ENCODE data around the gene NCOA1. TPM values are rescaled to one million over a fixed set of nuclear protein-coding genes. Genes with fewer than 3 reads are reported as not detected.
"Not testable (repeated sequence)": the region's sequence is repeated elsewhere in the genome, so short reads cannot be mapped to it uniquely, and the experiment has no call there.

NCOA1 gene
- total RNA-seq, 2 donors from 2014 or later = 34.9 to 58.3 TPM

GRCh38 chr2:24521975-24522639 lies 31.1 kb downstream of the NCOA1 start:
- Histone ChIP-seq H3K4me3 (no peak overlapping the region), H3K36me3 (no peaks in the 10 kb centered on the region), H3K9me3 (no peaks in the 10 kb centered on the region), H3K27ac (no peak overlapping the region), H3K27me3 (replicated peaks; ENCODE audit: insufficient read depth) (no peaks in the 10 kb centered on the region), H3K4me1 (ENCODE audit: control insufficient read depth in 1 of 2, low read depth in 2 of 2) (peaks cover 10 to 14% of the 10 kb centered on the region in 2 donors)
- no peak for ATAC-seq (ENCODE audit: insufficient number of reproducible peaks, low FRiP score, low read depth)
- TF ChIP-seq CTCF (IDR thresholded peaks at IDR 0.05) = no peak
- no peak for DNase-seq (ENCODE audit: low spot score)

- Histone ChIP-seq H3K27ac (no peak overlapping the region), H3K27me3 (replicated peaks; ENCODE audit: insufficient read depth) (no peaks in the 10 kb centered on the region), H3K4me3 (no peak overlapping the region), H3K36me3 (no peaks in the 10 kb centered on the region), H3K9me3 (no peaks in the 10 kb centered on the region), H3K4me1 (ENCODE audit: control insufficient read depth in 1 of 2, low read depth in 2 of 2) (peaks cover 0 to 4% of the 10 kb centered on the region in 2 donors)
- no peak for TF ChIP-seq CTCF (IDR thresholded peaks at IDR 0.05)
- DNase-seq (ENCODE audit: low spot score) (no peak), ATAC-seq (ENCODE audit: insufficient number of reproducible peaks, low FRiP score, low read depth) (no peak)
Measured at GRCh38 chr2:24527536-24527935, 36.5 kb downstream of the NCOA1 start.

GRCh38 chr2:24530796-24531195 lies 39.7 kb downstream of the NCOA1 start:
- Histone ChIP-seq H3K36me3 (no peaks in the 10 kb centered on the region), H3K27ac (no peak overlapping the region), H3K9me3 (no peaks in the 10 kb centered on the region), H3K27me3 (replicated peaks; ENCODE audit: insufficient read depth) (no peaks in the 10 kb centered on the region), H3K4me3 (no peak overlapping the region), H3K4me1 (ENCODE audit: control insufficient read depth in 1 of 2, low read depth in 2 of 2) (peaks cover 0 to 4% of the 10 kb centered on the region in 2 donors)
- TF ChIP-seq CTCF (IDR thresholded peaks at IDR 0.05) = no peak
- no peak for ATAC-seq (ENCODE audit: insufficient number of reproducible peaks, low FRiP score, low read depth)
- DNase-seq (ENCODE audit: low spot score) = no peak

GRCh38 chr2:24531610-24532009 lies 40.6 kb downstream of the NCOA1 start:
- not testable (repeated sequence) for H3K4me1 ChIP-seq (ENCODE audit: control insufficient read depth in 1 of 2, low read depth in 2 of 2); ATAC-seq (ENCODE audit: insufficient number of reproducible peaks, low FRiP score, low read depth); H3K4me3 ChIP-seq; DNase-seq (ENCODE audit: low spot score); H3K27ac ChIP-seq; H3K27me3 ChIP-seq (replicated peaks; ENCODE audit: insufficient read depth); H3K36me3 ChIP-seq; H3K9me3 ChIP-seq

- DNase-seq (ENCODE audit: low spot score); H3K4me1 ChIP-seq (ENCODE audit: control insufficient read depth in 1 of 2, low read depth in 2 of 2); H3K36me3 ChIP-seq; H3K4me3 ChIP-seq; H3K9me3 ChIP-seq; H3K27ac ChIP-seq; H3K27me3 ChIP-seq (replicated peaks; ENCODE audit: insufficient read depth); ATAC-seq (ENCODE audit: insufficient number of reproducible peaks, low FRiP score, low read depth): not testable (repeated sequence)
Measured at GRCh38 chr2:24532057-24532456, 41.0 kb downstream of the NCOA1 start.

- not testable (repeated sequence) for H3K27me3 ChIP-seq (replicated peaks; ENCODE audit: insufficient read depth); H3K9me3 ChIP-seq; H3K4me1 ChIP-seq (ENCODE audit: control insufficient read depth in 1 of 2, low read depth in 2 of 2); H3K27ac ChIP-seq; H3K4me3 ChIP-seq; ATAC-seq (ENCODE audit: insufficient number of reproducible peaks, low FRiP score, low read depth); DNase-seq (ENCODE audit: low spot score); H3K36me3 ChIP-seq
Measured at GRCh38 chr2:24533574-24533973, 42.5 kb downstream of the NCOA1 start.

- Histone ChIP-seq H3K27me3 (replicated peaks; ENCODE audit: insufficient read depth) (no peaks in the 10 kb centered on the region), H3K36me3 (no peaks in the 10 kb centered on the region), H3K27ac (no peak overlapping the region), H3K4me3 (no peak overlapping the region), H3K9me3 (no peaks in the 10 kb centered on the region), H3K4me1 (ENCODE audit: control insufficient read depth in 1 of 2, low read depth in 2 of 2) (peaks cover 0 to 11% of the 10 kb centered on the region in 2 donors)
- no peak for ATAC-seq (ENCODE audit: insufficient number of reproducible peaks, low FRiP score, low read depth)
- no peak for DNase-seq (ENCODE audit: low spot score)
- TF ChIP-seq CTCF (IDR thresholded peaks at IDR 0.05) = no peak
Measured at GRCh38 chr2:24538720-24539119, 47.7 kb downstream of the NCOA1 start.
